ENCODE results near the gene ZNF597.

The ZNF597 gene

GRCh38 chr16:3443108-3444031 is at the start of gene ZNF597, which contains the start of gene NAA60:
Gene ZNF597, minus strand, starts transcription at chr16:3443504. Its CDS starts 351 bp downstream, at chr16:3443153.
Gene NAA60, plus strand, starts transcription at chr16:3443680. Its CDS starts 32,548 bp downstream, at chr16:3476228.
- DNase-seq (ENCODE audit: low read depth) = peak; percentile 70

DNA sequence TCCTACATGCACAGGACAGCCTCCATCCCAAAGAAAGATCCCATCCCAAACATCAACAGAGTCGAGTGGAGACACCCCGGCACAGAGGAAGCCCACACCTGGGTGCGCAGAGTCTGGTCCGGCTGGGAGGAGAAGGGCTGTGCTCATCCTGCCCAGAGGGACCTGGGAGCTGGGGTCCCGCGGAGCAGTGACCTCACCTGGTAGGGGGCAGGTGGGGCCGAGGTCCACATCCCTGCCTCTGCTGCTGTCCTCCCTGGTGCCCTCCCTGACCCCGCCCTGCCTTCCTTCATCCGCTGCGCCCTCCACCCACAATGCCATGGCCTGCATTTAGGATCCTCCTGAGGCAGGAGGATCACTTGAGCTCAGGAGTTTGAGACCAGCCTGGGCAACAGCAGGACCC is 49.1 kb upstream of the ZNF597 start:
- no peak for DNase-seq (ENCODE audit: low read depth)

GRCh38 chr16:3490911-3491629 is 47.8 kb upstream of the ZNF597 start:
- no peak for DNase-seq (ENCODE audit: low read depth)

DNA sequence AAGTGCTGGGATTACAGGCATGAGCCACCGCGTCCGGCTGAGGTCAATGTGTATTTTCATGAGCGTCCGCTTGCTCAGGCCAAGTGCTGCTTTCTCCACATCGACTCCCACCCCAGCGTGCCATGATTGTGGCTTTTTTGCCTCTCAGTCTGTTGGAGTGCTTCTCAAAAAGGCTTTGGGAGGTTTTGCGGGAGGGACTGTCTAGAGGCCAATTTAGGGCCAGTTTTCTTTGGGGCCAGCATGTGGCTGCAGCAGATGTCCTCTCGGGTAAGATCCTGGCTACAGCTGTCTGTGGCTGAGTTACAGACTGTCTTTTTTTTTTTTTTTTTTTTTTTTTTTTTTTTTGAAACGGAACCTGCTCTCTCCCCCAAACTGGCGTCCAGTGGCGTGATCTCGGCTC is 45.5 kb upstream of the ZNF597 start:
- DNase-seq (ENCODE audit: low read depth) = no peak

DNA sequence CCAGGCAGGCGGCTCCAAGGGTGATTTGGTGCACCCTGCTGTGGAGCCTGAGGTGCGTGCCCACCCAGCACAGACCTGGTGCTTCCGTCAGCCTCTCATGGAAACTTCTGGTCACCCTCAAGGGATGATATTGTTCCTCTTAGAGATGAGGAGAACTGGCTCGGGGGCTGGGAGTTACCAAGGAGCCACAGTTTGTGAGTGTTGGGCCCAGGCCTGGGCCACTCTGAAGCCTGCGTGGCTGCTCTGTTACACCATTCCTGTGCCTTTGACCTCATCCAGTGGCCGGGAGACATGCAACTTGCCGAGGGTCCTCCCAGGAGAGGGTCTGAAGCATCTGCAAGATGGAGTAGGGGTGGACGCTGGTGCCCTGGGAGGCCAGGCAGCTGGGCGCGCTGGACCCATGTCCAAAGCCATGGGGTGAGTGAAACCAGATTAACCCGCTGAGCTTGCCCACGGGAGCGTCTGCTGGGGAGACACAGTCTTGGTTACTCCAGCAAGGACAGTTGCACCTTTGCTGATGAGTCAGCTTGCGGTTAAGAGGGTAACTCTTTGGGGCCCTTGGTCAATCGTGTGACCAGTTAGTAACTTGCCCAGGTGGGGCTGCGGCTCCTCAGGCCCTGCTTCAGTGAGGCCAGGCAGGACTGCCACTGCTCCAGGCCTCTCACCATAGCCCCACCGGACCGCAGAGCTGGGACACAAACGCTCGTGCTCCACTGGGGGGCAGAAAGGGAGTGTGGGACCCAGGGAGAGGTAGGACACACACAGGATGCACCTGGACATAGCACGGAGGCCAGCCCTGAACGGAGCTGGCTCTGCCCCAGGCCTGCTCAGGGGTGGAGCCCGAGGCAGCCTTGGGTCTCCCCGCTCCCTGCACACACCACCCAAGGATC is 44.5 kb upstream of the ZNF597 start:
- no peak for DNase-seq (ENCODE audit: low read depth)

GRCh38 chr16:3486506-3487215 is 43.4 kb upstream of the ZNF597 start:
- DNase-seq (ENCODE audit: low read depth) = no peak

DNA sequence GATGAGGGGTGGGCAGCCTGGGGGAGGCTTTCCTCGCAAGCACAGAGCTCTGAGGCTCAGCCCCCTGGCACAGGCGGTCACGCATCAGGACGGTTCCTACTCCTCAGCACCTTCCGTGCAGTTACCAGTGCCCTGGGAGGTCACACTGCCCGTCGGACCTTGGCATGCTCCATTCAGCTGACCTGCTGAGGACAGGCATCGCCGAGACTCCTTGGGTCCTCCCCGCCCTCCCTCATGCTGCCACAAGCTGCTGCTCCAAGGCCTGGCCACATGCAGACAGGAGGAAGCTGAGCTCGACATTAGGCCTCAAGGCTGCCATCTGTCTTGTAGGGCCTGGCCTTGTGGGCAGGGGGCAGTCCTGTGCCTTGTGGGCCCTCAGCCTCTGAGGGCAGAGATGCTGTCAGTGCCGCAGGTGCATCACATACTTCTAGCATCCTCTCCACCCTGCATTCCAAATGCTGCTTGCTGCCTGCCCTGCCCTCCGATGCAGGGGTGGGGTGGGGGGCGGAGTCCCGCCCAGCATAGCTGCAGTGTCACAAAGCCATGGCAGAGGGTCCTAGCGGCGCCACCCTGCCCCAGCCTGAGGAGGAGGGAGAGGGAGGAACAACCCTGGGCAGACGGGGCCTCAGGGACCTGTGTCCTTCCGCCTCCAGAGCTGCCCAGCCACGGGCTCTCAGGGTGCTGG is 42.7 kb upstream of the ZNF597 start:
- no peak for DNase-seq (ENCODE audit: low read depth)

GRCh38 chr16:3485097-3485745 is 41.9 kb upstream of the ZNF597 start:
- DNase-seq (ENCODE audit: low read depth) = no peak

DNA sequence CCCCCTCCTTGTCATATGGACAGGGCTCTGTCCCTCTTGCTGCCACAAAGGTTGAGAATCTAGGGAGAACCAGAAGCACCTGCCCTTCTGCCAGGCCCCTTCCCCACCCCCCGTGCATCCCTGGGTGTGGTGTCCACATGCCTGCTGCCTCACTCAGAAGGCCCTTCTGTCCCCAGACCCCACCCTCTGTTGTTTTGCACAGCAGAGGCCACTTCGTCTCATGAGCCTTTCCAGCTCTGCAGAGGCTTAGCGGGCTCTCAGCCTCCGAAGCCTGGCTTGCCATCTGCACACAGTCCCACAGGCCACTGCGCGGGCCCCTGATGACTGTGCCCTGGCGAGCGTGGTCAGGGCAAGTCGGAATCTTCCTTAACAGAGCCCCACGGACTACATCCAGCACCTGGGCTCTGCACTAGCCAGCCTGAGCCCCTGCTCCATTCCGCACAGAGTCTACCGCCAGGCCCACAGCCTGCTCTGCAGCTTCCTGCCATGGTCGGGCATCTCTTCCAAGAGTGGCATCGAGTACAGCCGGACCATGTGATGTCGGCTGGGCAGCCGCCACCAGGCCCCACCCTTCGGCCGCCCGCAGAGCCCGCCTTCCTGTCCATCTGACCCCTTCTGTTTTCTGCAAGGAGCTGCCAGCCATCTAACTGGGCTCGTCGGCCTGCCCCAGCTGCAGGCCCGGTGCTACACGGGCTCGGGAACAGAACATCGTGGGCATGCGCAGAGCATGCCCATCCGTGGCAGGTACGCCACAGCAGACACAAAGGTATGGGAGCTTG is 41.2 kb upstream of the ZNF597 start:
- no peak for DNase-seq (ENCODE audit: low read depth)

DNA sequence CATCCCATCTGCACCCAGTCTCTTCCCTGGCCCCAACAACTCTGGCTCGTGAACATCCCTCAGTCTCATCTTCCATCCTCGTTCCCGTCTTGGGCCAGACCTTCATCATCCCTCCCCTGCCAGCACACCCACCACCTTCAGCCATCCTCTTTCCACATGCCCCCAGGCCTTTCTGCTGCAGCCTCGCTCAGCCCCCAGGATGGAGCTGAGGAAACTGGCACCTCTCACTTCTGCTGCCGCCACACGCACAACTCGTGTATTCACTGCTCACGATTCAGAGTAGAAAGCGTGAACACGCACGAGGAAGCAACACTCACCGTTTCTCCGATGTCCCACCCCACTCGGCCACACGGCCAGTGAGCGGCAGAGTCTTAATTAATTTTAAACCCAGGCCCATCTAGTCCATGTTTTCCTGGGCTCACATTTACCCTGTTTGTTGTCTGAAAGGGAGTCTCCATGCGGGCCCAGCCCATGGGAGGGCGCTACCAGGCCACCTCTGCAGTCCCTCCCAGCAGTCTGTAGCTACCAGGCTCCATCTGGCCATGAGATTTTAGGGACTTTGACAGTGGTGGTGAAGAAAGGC is 39.4 kb upstream of the ZNF597 start:
- no peak for DNase-seq (ENCODE audit: low read depth)

- no peak for DNase-seq (ENCODE audit: low read depth)
Observed at GRCh38 chr16:3481696-3482658, 38.7 kb upstream of the ZNF597 start.

DNA sequence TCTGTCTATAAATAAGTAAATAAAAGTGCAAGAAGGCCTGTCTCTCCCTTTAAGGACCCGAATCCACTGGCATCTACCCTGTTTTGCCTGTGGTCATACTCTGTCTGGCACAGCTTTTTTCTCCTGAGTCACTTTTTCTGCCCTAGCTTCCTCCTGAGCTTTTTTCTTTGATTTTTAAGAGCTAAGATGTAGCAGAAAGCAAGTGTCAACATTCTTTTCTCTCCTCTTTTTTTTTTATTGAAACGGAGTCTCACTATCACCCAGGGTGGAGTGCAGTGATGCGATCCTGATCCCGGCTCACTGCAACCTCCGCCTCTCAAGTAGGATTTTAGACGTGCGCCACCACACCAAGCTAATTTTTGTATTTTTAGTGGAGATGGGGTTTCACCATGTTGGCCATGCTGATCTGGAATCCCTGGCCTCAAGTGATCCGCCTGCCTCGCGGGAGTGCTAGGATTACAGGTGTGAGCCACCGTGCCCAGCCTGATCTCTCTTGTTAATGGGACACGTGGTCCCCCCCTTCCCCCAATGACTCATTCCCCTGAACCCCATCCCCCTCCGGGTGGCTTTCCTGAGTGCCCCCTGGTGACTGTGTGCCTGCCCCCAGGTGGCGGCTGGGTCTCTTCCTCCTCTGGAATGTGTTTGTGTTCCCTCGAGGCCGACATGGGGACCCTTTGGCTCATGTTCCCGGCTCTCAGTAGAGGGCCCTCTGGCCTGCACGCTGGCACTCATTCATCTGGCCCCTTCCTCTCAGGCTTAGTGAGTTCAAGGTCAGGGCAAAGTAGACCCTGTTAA is 37.8 kb upstream of the ZNF597 start:
- DNase-seq (ENCODE audit: low read depth) = no peak

DNA sequence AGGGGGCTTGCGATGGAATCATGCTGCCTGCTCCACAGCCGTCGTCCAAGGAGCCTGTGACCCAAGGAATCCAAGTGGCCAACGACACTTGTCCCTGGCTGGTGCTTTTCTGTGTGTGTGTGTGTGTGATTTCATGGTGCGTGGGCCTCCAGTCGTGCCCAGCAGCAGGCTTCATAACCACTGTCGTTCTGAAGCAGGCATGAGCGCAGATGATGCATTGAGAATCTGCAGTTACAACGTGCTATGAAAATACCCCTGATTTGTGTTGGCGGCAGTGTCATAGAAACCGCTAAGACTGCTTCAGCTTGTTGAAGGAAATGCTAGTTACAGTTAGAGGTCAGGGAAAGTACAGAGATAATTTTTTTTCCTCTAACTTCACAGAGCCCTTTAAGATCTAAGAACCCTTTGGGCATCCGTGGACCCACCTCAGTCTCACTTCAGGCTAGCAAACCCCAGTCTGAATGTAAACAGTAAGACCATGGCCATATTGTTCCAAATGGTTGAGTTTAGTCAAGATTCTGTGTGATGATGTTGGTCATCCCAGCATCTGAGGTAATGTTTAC is 36.4 kb upstream of the ZNF597 start:
- DNase-seq (ENCODE audit: low read depth) = no peak

- no peak for DNase-seq (ENCODE audit: low read depth)
Observed at GRCh38 chr16:3478242-3478925, 35.1 kb upstream of the ZNF597 start.

GRCh38 chr16:3476409-3476808 is 33.1 kb upstream of the ZNF597 start:
- no peak for DNase-seq (ENCODE audit: low read depth)
